K562 (cell line): ENCODE data around the gene BRCA1. TPM values are rescaled to one million over a fixed set of nuclear protein-coding genes. Genes with fewer than 3 reads are reported as not detected.

Source experiments
- ARHGAP35 ChIP-seq: fragments of 450-650 bp; IDR thresholded peaks from 2 replicates; pipeline ENCODE4 v1.6.1; 2018; ENCODE audit not compliant: partially characterized antibody
- BCOR ChIP-seq: fragments of 450-650 bp; IDR thresholded peaks from 2 replicates; pipeline ENCODE4 v1.6.1; 2016
- FOS ChIP-seq: IDR thresholded peaks from 3 replicates; pipeline ENCODE4 v1.6.1; 2011; ENCODE audit not compliant: insufficient read length; ENCODE audit errors: extremely low read depth
- GTF2E2 ChIP-seq: fragments of 200-800 bp; sonication (Bioruptor generic); IDR thresholded peaks from 2 replicates; pipeline ENCODE4 v1.6.1; 2016; ENCODE audit warnings: missing genetic modification characterization, missing compliant biosample characterization
- HMGN3 ChIP-seq: IDR thresholded peaks from 2 replicates; pipeline ENCODE4 v1.6.1; 2011; ENCODE audit warnings: borderline replicate concordance, low read depth, mild to moderate bottlenecking, mixed read lengths, low read length; ENCODE audit not compliant: insufficient read length; ENCODE audit errors: extremely low read depth
- JUN ChIP-seq, 2 experiments: sonication (generic) in 1 of 2; formaldehyde crosslinking in 1 of 2; IDR thresholded peaks; 2 replicates each; pipeline versions ENCODE4 v1.6.1 to v1.8.0; 2012 to 2022; ENCODE audit warnings: borderline replicate concordance in 2 of 2, mild to moderate bottlenecking in 2 of 2, improper control_type of control experiment in 1 of 2, low read depth in 1 of 2, low read length in 1 of 2, missing genetic modification reagents in 1 of 2
- JUNB ChIP-seq: fragments of 450-650 bp; formaldehyde crosslinking; conservative IDR thresholded peaks from 2 replicates; pipeline ENCODE4 v1.4.0; 2020; ENCODE audit warnings: mild to moderate bottlenecking
- MCM7 ChIP-seq, 2 experiments: fragments of 450-650 bp; IDR thresholded peaks; 2 replicates each; pipeline ENCODE4 v1.6.1; 2016 to 2018
- NUFIP1 ChIP-seq: fragments of 450-650 bp; IDR thresholded peaks from 2 replicates; pipeline ENCODE4 v1.6.1; 2018; ENCODE audit not compliant: partially characterized antibody
- SOX6 ChIP-seq: fragments of 450-650 bp; IDR thresholded peaks from 2 replicates; pipeline ENCODE4 v1.6.1; 2014; ENCODE audit warnings: mild to moderate bottlenecking
- TBP ChIP-seq: optimal IDR thresholded peaks from 2 replicates; pipeline ENCODE3; 2011; ENCODE audit warnings: low read depth, low read length, improper control_type of control experiment
- ZBTB1 ChIP-seq: sonication (generic); formaldehyde crosslinking; IDR thresholded peaks from 2 replicates; pipeline ENCODE4 v1.8.1; 2023; ENCODE audit warnings: missing genetic modification reagents, low read depth, mild to moderate bottlenecking, borderline replicate concordance
- ZBTB11 ChIP-seq, 3 experiments: fragments of 200-800 bp in 1 of 3; fragments of 250-450 bp in 1 of 3; fragments of 450-650 bp in 1 of 3; sonication (Bioruptor Pico) in 1 of 3; sonication (Bioruptor generic) in 1 of 3; formaldehyde crosslinking in 1 of 3; IDR thresholded peaks; 2 replicates each; pipeline versions ENCODE4 v1.6.1 to v1.8.0; 2016 to 2022; ENCODE audit warnings: mild to moderate bottlenecking in 2 of 3, missing genetic modification characterization in 2 of 3, missing compliant biosample characterization in 1 of 3, moderate library complexity in 1 of 3
- ZBTB2 ChIP-seq: fragments of 450-650 bp; IDR thresholded peaks from 2 replicates; pipeline ENCODE4 v1.6.1; 2016; ENCODE audit warnings: antibody characterized with exemption
- ZKSCAN8 ChIP-seq: fragments of 200-800 bp; sonication (Bioruptor generic); IDR thresholded peaks from 2 replicates; pipeline ENCODE4 v1.6.1; 2016; ENCODE audit warnings: missing genetic modification characterization, missing compliant biosample characterization
- ZNF143 ChIP-seq: sonication (generic); formaldehyde crosslinking; IDR thresholded peaks from 2 replicates; pipeline ENCODE4 v1.9.0; 2022; ENCODE audit warnings: mild to moderate bottlenecking, missing genetic modification reagents
- polyA plus RNA-seq, 8 experiments: library from polyadenylated mRNA; depleted of rRNA in 4 of 8; stranded (reverse) in 5 of 8; unstranded in 3 of 8; fragments of >200 nt; fragmentation: Nextera tagmentation in 2 of 8; fragmentation: Illumina TruSeq in 1 of 8; extraction: Ambion mirVana in 2 of 8; extraction: Trizol in 1 of 8; gene quantifications; 2 replicates each; pipeline versions ENCODE4 v1.2.1 to v1.2.3, GENCODE V29; 2011 to 2014; ENCODE audit warnings: inconsistent platforms in 1 of 8, missing spikeins in 1 of 8
- total RNA-seq, 7 experiments: library from RNA; depleted of rRNA in 6 of 7; stranded (reverse); fragments of >200 nt in 6 of 7; fragmentation: Illumina TruSeq in 2 of 7; extraction: Trizol in 2 of 7; gene quantifications; 2 replicates each; pipeline versions ENCODE4 v1.2.1 to v1.2.3, GENCODE V29; 2011 to 2021; ENCODE audit warnings: low replicate concordance in 1 of 7
- TF ChIP-seq, protein P1 (sequence below): sonication (generic); formaldehyde crosslinking; IDR thresholded peaks from 2 replicates; pipeline ENCODE4 v1.8.0; 2022; ENCODE audit warnings: missing genetic modification reagents, mild to moderate bottlenecking, moderate library complexity, borderline replicate concordance
- TF ChIP-seq, protein P2 (sequence below): fragments of 250-450 bp; sonication (Bioruptor Pico); IDR thresholded peaks from 2 replicates; pipeline ENCODE4 v1.8.0; 2022; ENCODE audit warnings: moderate library complexity, mild to moderate bottlenecking, inconsistent platforms
- TF ChIP-seq, protein P3 (sequence below): fragments of 450-650 bp; formaldehyde crosslinking; IDR thresholded peaks from 2 replicates; pipeline ENCODE4 v1.4.0; 2022; ENCODE audit warnings: missing genetic modification characterization

The BRCA1 gene
- total and polyA plus RNA-seq, 9 of the 15 experiments (the other 6 are each of a cell fraction or from before 2014, with no cell fraction given), result 25.9 to 95.3 (median 62.3) TPM

GRCh38 chr17:43024407-43025289, 100.5 kb downstream of the BRCA1 start, which contains the start of gene RND2 (continued):
- TF ChIP-seq JUN (IDR thresholded peaks at IDR 0.05; ENCODE audit: borderline replicate concordance, low read depth, low read length), result peak; percentile 84
- TF ChIP-seq JUN (CRISPR knock-in tag; IDR thresholded peaks at IDR 0.05; ENCODE audit: borderline replicate concordance), result peak; percentile 86
- no peak for TF ChIP-seq ZNF143 (CRISPR knock-in tag)
- peak; percentile 88 for TF ChIP-seq TBP
- no peak for TF ChIP-seq BCOR
- no peak for TF ChIP-seq HMGN3
- 0 out of 2 replicates have a peak, but pooled peaks have one; percentile 24 for TF ChIP-seq JUNB
- peak; percentile 55 for TF ChIP-seq SOX6
- TF ChIP-seq, protein P1, sequence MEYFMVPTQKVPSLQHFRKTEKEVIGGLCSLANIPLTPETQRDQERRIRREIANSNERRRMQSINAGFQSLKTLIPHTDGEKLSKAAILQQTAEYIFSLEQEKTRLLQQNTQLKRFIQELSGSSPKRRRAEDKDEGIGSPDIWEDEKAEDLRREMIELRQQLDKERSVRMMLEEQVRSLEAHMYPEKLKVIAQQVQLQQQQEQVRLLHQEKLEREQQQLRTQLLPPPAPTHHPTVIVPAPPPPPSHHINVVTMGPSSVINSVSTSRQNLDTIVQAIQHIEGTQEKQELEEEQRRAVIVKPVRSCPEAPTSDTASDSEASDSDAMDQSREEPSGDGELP (CRISPR knock-in tag), result peak; percentile 66; the same call in 1 of the 2 replicates
- no peak for TF ChIP-seq GTF2E2 (tag)
- no peak for TF ChIP-seq MCM7 (IDR thresholded peaks at IDR 0.05)
- TF ChIP-seq, protein P2, sequence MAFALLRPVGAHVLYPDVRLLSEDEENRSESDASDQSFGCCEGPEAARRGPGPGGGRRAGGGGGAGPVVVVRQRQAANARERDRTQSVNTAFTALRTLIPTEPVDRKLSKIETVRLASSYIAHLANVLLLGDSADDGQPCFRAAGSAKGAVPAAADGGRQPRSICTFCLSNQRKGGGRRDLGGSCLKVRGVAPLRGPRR (CRISPR knock-in tag), result no peak
- no peak for TF ChIP-seq ARHGAP35
- TF ChIP-seq FOS, result no peak
- peak; percentile 67 for TF ChIP-seq ZBTB2
- TF ChIP-seq ZBTB1 (CRISPR knock-in tag), result no peak
- TF ChIP-seq ZBTB11 (CRISPR knock-in tag; IDR thresholded peaks at IDR 0.05), result 0 out of 6 replicates have a peak, but pooled peaks of 1 of the 3 experiments have one; percentile 42
- no peak for TF ChIP-seq NUFIP1
- TF ChIP-seq, protein P3, sequence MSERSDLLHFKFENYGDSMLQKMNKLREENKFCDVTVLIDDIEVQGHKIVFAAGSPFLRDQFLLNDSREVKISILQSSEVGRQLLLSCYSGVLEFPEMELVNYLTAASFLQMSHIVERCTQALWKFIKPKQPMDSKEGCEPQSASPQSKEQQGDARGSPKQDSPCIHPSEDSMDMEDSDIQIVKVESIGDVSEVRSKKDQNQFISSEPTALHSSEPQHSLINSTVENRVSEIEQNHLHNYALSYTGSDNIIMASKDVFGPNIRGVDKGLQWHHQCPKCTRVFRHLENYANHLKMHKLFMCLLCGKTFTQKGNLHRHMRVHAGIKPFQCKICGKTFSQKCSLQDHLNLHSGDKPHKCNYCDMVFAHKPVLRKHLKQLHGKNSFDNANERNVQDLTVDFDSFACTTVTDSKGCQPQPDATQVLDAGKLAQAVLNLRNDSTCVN (CRISPR knock-in tag), result 0 out of 2 replicates have a peak, but pooled peaks have one; percentile 21
- TF ChIP-seq ZKSCAN8 (CRISPR knock-in tag), result no peak
